LNCaP clone FGC (cell line): ENCODE measurements around the gene CHKA.

Source experiments
- DNase-seq: peaks from one replicate; pipeline ENCODE4 v3.0.0-alpha.2; 2011; ENCODE audit warnings: low read depth
- H3K4me3 ChIP-seq: 2 replicates; pipeline ENCODE4 v1.5.1; 2011; ENCODE audit warnings: mild to moderate bottlenecking, low read depth, low read length, control low read depth
- CTCF ChIP-seq: IDR thresholded peaks from 2 replicates; pipeline ENCODE4 v1.5.1; 2012; ENCODE audit warnings: mild to moderate bottlenecking; ENCODE audit not compliant: control insufficient read depth, insufficient read depth; ENCODE audit errors: extremely low read depth

CHKA gene

GRCh38 chr11:68041617-68042218 is 79.5 kb downstream of the CHKA start:
- DNase-seq = no peak
- no peak overlapping the region for H3K4me3 ChIP-seq

DNA sequence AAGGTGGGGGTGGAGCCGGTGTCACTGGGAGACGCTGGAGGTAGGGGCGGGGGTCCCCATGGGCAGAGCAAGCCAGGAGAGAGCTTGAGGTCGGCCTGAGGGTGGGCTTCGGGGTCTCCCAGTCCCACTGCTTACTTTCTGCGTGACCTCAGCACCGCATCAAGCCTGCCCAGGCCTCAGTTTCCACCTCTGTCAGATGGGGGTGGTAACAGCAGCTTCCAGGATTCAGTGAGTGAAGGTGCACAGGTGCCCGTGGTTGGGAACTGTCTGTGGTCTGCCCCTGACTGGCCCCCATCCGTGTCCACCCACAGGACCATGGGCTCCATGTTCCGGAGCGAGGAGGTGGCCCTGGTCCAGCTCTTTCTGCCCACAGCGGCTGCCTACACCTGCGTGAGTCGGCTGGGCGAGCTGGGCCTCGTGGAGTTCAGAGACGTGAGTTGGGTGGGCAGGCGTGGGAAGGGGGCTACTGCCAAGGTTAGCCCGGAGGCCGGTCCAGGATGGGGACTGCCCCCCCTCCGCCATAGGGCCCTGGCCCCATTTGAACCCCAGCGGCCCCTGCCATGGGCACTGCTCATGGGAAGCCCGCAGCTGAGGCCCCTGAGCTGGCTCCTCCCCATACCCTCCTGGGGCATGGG is 80.1 kb downstream of the CHKA start:
- no peak overlapping the region for H3K4me3 ChIP-seq
- no peak for TF ChIP-seq CTCF
- no peak for DNase-seq

More at GRCh38 chr11:68041617-68042218, 79.5 kb downstream of the CHKA start:
- TF ChIP-seq CTCF = no peak

GRCh38 chr11:68040101-68040956 is 80.9 kb downstream of the CHKA start:
- DNase-seq = no peak
- H3K4me3 ChIP-seq = no peak overlapping the region
- TF ChIP-seq CTCF = no peak

DNA sequence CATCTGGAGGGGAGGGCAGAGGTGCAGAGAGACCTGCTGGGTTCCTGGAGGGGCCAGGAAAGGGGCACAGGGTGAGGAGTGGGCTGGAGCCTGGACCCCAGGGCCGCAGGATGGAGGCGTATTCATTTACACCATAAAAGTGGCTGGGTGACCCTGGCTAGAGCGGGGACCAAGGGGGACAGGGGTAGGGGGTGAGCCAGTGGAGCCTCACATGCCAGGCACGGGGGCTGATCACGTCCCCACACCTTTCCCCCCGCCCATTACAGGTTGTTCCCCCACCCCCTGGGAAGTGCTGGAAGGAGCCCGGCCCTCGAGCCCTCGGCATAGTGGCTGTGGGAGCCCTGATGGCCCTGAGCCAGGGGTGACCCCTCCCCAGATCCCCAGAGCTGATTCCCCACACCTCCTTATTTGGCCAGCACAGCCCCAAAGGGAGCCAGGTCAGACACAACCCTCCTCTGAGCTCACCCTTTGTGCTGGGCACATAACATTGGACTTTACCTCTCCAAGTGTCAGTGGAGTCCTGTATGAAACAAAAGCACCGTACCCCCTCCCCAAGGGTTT is 81.6 kb downstream of the CHKA start:
- peak overlapping the region; percentile 60 for H3K4me3 ChIP-seq

DNA sequence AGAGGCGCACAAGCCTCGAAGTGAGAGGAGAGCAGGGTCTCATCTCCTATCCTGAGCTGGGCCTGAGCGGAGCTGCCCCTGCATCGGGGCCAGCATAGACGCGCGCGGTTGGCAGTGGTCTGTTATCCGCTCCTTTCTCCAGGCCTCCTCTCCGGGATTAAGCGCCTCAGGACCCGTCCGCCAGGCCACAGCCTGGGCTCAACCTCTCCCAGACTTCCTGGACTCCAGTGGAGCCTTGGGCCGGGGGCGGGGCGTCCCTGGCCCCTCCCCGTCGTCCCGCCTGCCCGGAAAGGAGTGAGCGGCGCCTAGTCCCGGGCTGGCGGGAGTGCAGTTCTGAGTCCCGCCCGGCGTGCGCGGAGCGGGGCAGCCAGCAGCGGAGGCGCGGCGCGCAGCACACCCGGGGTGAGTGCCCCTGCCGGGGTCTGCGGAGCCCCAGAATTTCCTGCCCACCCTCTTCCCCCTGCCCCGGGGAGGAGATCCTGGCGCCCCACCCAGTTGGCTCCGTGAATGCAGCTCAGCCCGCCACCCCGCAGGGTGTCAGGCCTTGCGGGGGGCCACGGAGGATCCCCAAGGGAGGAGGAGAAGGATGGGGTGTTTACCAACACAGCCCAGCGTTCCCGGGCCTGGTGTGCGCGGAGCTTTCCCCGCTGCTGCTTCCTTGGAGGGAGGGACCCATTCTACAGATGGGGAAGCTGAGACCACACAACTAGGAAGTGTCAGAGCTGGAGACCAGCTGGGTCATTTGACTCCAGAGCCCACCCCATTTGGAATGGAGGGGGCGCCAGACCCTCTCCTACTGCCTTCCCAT is 82.3 kb downstream of the CHKA start, which contains the start of gene TCIRG1:
Gene TCIRG1, plus strand, starts transcription at position 308 of the 808 bp plus-strand sequence. CDS start 2,247 bp downstream, outside the sequence.
- TF ChIP-seq CTCF = no peak
- H3K4me3 ChIP-seq = peak within 1 kb of the TSS; percentile 60
- peak; percentile 21 for DNase-seq

More for the DNA sequence above, 81.6 kb downstream of the CHKA start:
- DNase-seq = no peak
- no peak for TF ChIP-seq CTCF

DNA sequence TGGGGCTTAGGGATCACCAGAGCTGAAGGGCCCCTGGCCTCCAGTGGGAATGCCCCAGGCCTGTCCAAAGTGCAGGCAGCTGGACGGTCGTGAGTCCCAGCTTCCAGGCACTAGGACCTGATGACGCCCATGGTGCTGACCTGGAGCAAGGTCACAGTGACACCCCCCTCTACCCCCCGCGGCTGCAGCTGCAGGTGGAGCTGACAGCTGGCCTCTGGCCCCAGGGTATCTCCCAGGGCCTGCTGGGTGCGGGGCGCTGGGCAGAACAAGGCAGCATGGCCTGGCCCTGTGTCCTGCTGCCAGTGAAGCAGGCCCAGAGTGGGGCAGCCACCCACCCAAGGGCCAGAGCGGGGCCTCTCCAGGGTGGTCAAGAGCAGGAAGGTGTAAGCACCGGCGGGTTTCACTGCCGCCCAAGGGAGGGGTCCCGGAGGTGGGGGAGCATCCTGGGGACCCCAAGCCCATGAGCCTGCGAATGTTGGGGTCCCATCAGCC is 82.9 kb downstream of the CHKA start:
- DNase-seq = no peak
- peak overlapping the region; percentile 60 for H3K4me3 ChIP-seq
- TF ChIP-seq CTCF = no peak
